ENCODE results near the gene SETD1B.

The SETD1B gene

GRCh38 chr12:121816925-121817647 lies 13.3 kb downstream of the SETD1B start:
- no peak overlapping the region for H3K4me3 ChIP-seq (ENCODE audit: low read length)
- no peaks in the 10 kb centered on the region for H3K27me3 ChIP-seq (ENCODE audit: control insufficient read depth, insufficient read depth, low read length)
- peaks cover 12% of the 10 kb centered on the region for H3K4me1 ChIP-seq (ENCODE audit: control insufficient read depth, insufficient read depth, low read length)
- H3K36me3 ChIP-seq (ENCODE audit: control insufficient read depth, insufficient read depth, low read length) = peaks cover 11% of the 10 kb centered on the region
- no peak overlapping the region for H3K9ac ChIP-seq (ENCODE audit: low read length)
- no peaks in the 10 kb centered on the region for H3K9me3 ChIP-seq (ENCODE audit: control insufficient read depth, low read length)

- no peaks in the 10 kb centered on the region for H3K9me3 ChIP-seq (ENCODE audit: control insufficient read depth, low read length)
- no peaks in the 10 kb centered on the region for H3K27me3 ChIP-seq (ENCODE audit: control insufficient read depth, insufficient read depth, low read length)
- H3K4me3 ChIP-seq (ENCODE audit: low read length) = no peak overlapping the region
- peaks cover 11% of the 10 kb centered on the region for H3K4me1 ChIP-seq (ENCODE audit: control insufficient read depth, insufficient read depth, low read length)
- peaks cover 16% of the 10 kb centered on the region for H3K36me3 ChIP-seq (ENCODE audit: control insufficient read depth, insufficient read depth, low read length)
- no peak overlapping the region for H3K9ac ChIP-seq (ENCODE audit: low read length)
Measured at GRCh38 chr12:121817648-121818043, 13.8 kb downstream of the SETD1B start.

GRCh38 chr12:121819212-121819949 lies 15.6 kb downstream of the SETD1B start:
- Histone ChIP-seq H3K36me3 (ENCODE audit: control insufficient read depth, insufficient read depth, low read length) (peaks cover 16% of the 10 kb centered on the region), H3K9ac (ENCODE audit: low read length) (no peak overlapping the region), H3K9me3 (ENCODE audit: control insufficient read depth, low read length) (no peaks in the 10 kb centered on the region), H3K4me1 (ENCODE audit: control insufficient read depth, insufficient read depth, low read length) (no peaks in the 10 kb centered on the region), H3K4me3 (ENCODE audit: low read length) (no peak overlapping the region), H3K27me3 (ENCODE audit: control insufficient read depth, insufficient read depth, low read length) (no peaks in the 10 kb centered on the region)

GRCh38 chr12:121820056-121820455 lies 16.2 kb downstream of the SETD1B start:
- Histone ChIP-seq H3K36me3 (ENCODE audit: control insufficient read depth, insufficient read depth, low read length) (peaks cover 16% of the 10 kb centered on the region), H3K4me1 (ENCODE audit: control insufficient read depth, insufficient read depth, low read length) (no peaks in the 10 kb centered on the region), H3K9ac (ENCODE audit: low read length) (no peak overlapping the region), H3K4me3 (ENCODE audit: low read length) (no peak overlapping the region), H3K9me3 (ENCODE audit: control insufficient read depth, low read length) (no peaks in the 10 kb centered on the region), H3K27me3 (ENCODE audit: control insufficient read depth, insufficient read depth, low read length) (no peaks in the 10 kb centered on the region)

- H3K36me3 ChIP-seq (ENCODE audit: control insufficient read depth, insufficient read depth, low read length) = peaks cover 22% of the 10 kb centered on the region
- no peak overlapping the region for H3K4me3 ChIP-seq (ENCODE audit: low read length)
- H3K9me3 ChIP-seq (ENCODE audit: control insufficient read depth, low read length) = no peaks in the 10 kb centered on the region
- H3K9ac ChIP-seq (ENCODE audit: low read length) = no peak overlapping the region
- no peaks in the 10 kb centered on the region for H3K27me3 ChIP-seq (ENCODE audit: control insufficient read depth, insufficient read depth, low read length)
- H3K4me1 ChIP-seq (ENCODE audit: control insufficient read depth, insufficient read depth, low read length) = no peaks in the 10 kb centered on the region
Measured at GRCh38 chr12:121822393-121823100, 18.7 kb downstream of the SETD1B start.

- Histone ChIP-seq H3K36me3 (ENCODE audit: control insufficient read depth, insufficient read depth, low read length) (peaks cover 23% of the 10 kb centered on the region), H3K4me3 (ENCODE audit: low read length) (no peak overlapping the region), H3K9me3 (ENCODE audit: control insufficient read depth, low read length) (no peaks in the 10 kb centered on the region), H3K4me1 (ENCODE audit: control insufficient read depth, insufficient read depth, low read length) (no peaks in the 10 kb centered on the region), H3K27me3 (ENCODE audit: control insufficient read depth, insufficient read depth, low read length) (no peaks in the 10 kb centered on the region), H3K9ac (ENCODE audit: low read length) (no peak overlapping the region)
Measured at GRCh38 chr12:121823101-121823726, 19.4 kb downstream of the SETD1B start.

GRCh38 chr12:121823727-121824115 lies 19.9 kb downstream of the SETD1B start:
- Histone ChIP-seq H3K9ac (ENCODE audit: low read length) (no peak overlapping the region), H3K27me3 (ENCODE audit: control insufficient read depth, insufficient read depth, low read length) (no peaks in the 10 kb centered on the region), H3K9me3 (ENCODE audit: control insufficient read depth, low read length) (no peaks in the 10 kb centered on the region), H3K4me1 (ENCODE audit: control insufficient read depth, insufficient read depth, low read length) (no peaks in the 10 kb centered on the region), H3K36me3 (ENCODE audit: control insufficient read depth, insufficient read depth, low read length) (peaks cover 25% of the 10 kb centered on the region), H3K4me3 (ENCODE audit: low read length) (no peak overlapping the region)

- Histone ChIP-seq H3K36me3 (ENCODE audit: control insufficient read depth, insufficient read depth, low read length) (peaks cover 25% of the 10 kb centered on the region), H3K9me3 (ENCODE audit: control insufficient read depth, low read length) (no peaks in the 10 kb centered on the region), H3K4me1 (ENCODE audit: control insufficient read depth, insufficient read depth, low read length) (no peaks in the 10 kb centered on the region)
Measured at GRCh38 chr12:121825041-121825523, 21.3 kb downstream of the SETD1B start.

GRCh38 chr12:121826318-121827150 lies 22.7 kb downstream of the SETD1B start:
- peaks cover 25% of the 10 kb centered on the region for H3K36me3 ChIP-seq (ENCODE audit: control insufficient read depth, insufficient read depth, low read length)
- H3K27me3 ChIP-seq (ENCODE audit: control insufficient read depth, insufficient read depth, low read length) = no peaks in the 10 kb centered on the region
- H3K9ac ChIP-seq (ENCODE audit: low read length) = no peak overlapping the region
- no peaks in the 10 kb centered on the region for H3K9me3 ChIP-seq (ENCODE audit: control insufficient read depth, low read length)
- no peak overlapping the region for H3K4me3 ChIP-seq (ENCODE audit: low read length)
- no peaks in the 10 kb centered on the region for H3K4me1 ChIP-seq (ENCODE audit: control insufficient read depth, insufficient read depth, low read length)

More at GRCh38 chr12:121825041-121825523, 21.3 kb downstream of the SETD1B start:
- Histone ChIP-seq H3K9ac (ENCODE audit: low read length) (no peak overlapping the region), H3K4me3 (ENCODE audit: low read length) (no peak overlapping the region), H3K27me3 (ENCODE audit: control insufficient read depth, insufficient read depth, low read length) (no peaks in the 10 kb centered on the region)

- no peaks in the 10 kb centered on the region for H3K27me3 ChIP-seq (ENCODE audit: control insufficient read depth, insufficient read depth, low read length)
- H3K4me3 ChIP-seq (ENCODE audit: low read length) = no peak overlapping the region
- H3K9me3 ChIP-seq (ENCODE audit: control insufficient read depth, low read length) = no peaks in the 10 kb centered on the region
- H3K4me1 ChIP-seq (ENCODE audit: control insufficient read depth, insufficient read depth, low read length) = no peaks in the 10 kb centered on the region
- H3K9ac ChIP-seq (ENCODE audit: low read length) = no peak overlapping the region
- peaks cover 21% of the 10 kb centered on the region for H3K36me3 ChIP-seq (ENCODE audit: control insufficient read depth, insufficient read depth, low read length)
Measured at GRCh38 chr12:121827351-121828099, 23.7 kb downstream of the SETD1B start.

All from mucosa of stomach (tissue), 1 donor.